IMR-90 (cell line): Measurements from ENCODE around the gene PITPNM3. TPM values are rescaled to one million over a fixed set of nuclear protein-coding genes. Genes with fewer than 3 reads are reported as not detected.

Experiments
- ATAC-seq: fragments of 200-7000 bp; cut with Tn5 transposase; 2 replicates; pipeline ENCODE4 v1.9.1; 2020; ENCODE audit warnings: low read depth, mild to moderate bottlenecking, moderate library complexity
- BruUV-seq: library from RNA; stranded (reverse); fragments of 400-500 nt; replicated peaks from 2 replicates; lab custom pipeline; 2021; lab: Mats Ljungman, UMichigan
- CTCF ChIA-PET: fragments of 300-600 bp; formaldehyde crosslinking; extraction: SDS; loops from one replicate; lab custom pipeline; 2021; ENCODE audit warnings: antibody characterized with exemption; lab: Yijun Ruan, JAX
- POLR2A ChIA-PET: fragments of 300-600 bp; sonication (Branson Sonifier 250); formaldehyde crosslinking; loops from one replicate; lab custom pipeline; 2022; ENCODE audit warnings: antibody characterized with exemption; ENCODE audit not compliant: unreplicated experiment; lab: Charles Lee
- DNase-seq: peaks from one replicate; pipeline ENCODE4 v3.0.0; 2013
- H2AFZ ChIP-seq: replicated peaks from 2 replicates; pipeline ENCODE3; 2013; ENCODE audit warnings: low read length, mild to moderate bottlenecking; ENCODE audit not compliant: poor library complexity
- H2AK5ac ChIP-seq: 2 replicates; pipeline ENCODE4 v1.6.1; 2013; ENCODE audit warnings: low read depth, low read length, inconsistent platforms
- H2AK9ac ChIP-seq: replicated peaks from 2 replicates; pipeline ENCODE3; 2013; ENCODE audit warnings: mild to moderate bottlenecking, low read depth, low read length, moderate library complexity; ENCODE audit not compliant: poor library complexity
- H2BK120ac ChIP-seq: 2 replicates; pipeline ENCODE4 v1.6.1; 2013; ENCODE audit warnings: low read depth, low read length, inconsistent platforms
- H2BK15ac ChIP-seq: 3 replicates; pipeline ENCODE4 v1.6.1; 2013; ENCODE audit warnings: low read depth, low read length, inconsistent platforms
- H2BK20ac ChIP-seq: 2 replicates; pipeline ENCODE4 v1.6.1; 2013; ENCODE audit warnings: low read depth, mild to moderate bottlenecking, inconsistent platforms, low read length, moderate library complexity
- H2BK5ac ChIP-seq: 2 replicates; pipeline ENCODE4 v1.6.1; 2013; ENCODE audit warnings: mild to moderate bottlenecking, low read depth, low read length, inconsistent platforms; ENCODE audit not compliant: poor library complexity, severe bottlenecking
- H3K14ac ChIP-seq: replicated peaks from 2 replicates; pipeline ENCODE4 v1.6.1; 2013; ENCODE audit warnings: low read depth, low read length, inconsistent platforms
- H3K18ac ChIP-seq: 2 replicates; pipeline ENCODE4 v1.6.1; 2013; ENCODE audit warnings: low read depth, low read length, control low read depth
- H3K23ac ChIP-seq: 2 replicates; pipeline ENCODE4 v1.6.1; 2013; ENCODE audit warnings: low read depth, low read length, inconsistent platforms
- H3K27ac ChIP-seq: 2 replicates; pipeline ENCODE4 v1.5.1; 2013; ENCODE audit warnings: mild to moderate bottlenecking, control low read depth, low read length; ENCODE audit not compliant: insufficient read depth
- H3K27me3 ChIP-seq: 2 replicates; pipeline ENCODE4 v1.6.1; 2013; ENCODE audit warnings: low read length; ENCODE audit not compliant: control insufficient read depth, insufficient read depth
- H3K36me3 ChIP-seq: 2 replicates; pipeline ENCODE4 v1.6.1; 2013; ENCODE audit warnings: low read length, mixed read lengths; ENCODE audit not compliant: control insufficient read depth, insufficient read depth
- H3K4ac ChIP-seq: 2 replicates; pipeline ENCODE4 v1.6.1; 2013; ENCODE audit warnings: low read depth, low read length, inconsistent platforms
- H3K4me1 ChIP-seq: 2 replicates; pipeline ENCODE4 v1.6.1; 2013; ENCODE audit warnings: low read length, mixed read lengths; ENCODE audit not compliant: control insufficient read depth, insufficient read depth
- H3K4me2 ChIP-seq: 2 replicates; pipeline ENCODE4 v1.6.1; 2013; ENCODE audit warnings: low read depth, mild to moderate bottlenecking, control low read depth, low read length, moderate library complexity
- H3K4me3 ChIP-seq: 2 replicates; pipeline ENCODE4 v1.5.1; 2013; ENCODE audit warnings: low read depth, mild to moderate bottlenecking, control low read depth, low read length, moderate library complexity; ENCODE audit not compliant: insufficient read depth
- H3K56ac ChIP-seq: 2 replicates; pipeline ENCODE4 v1.6.1; 2013; ENCODE audit warnings: low read length, inconsistent platforms; ENCODE audit not compliant: insufficient read depth; ENCODE audit errors: extremely low read depth
- H3K79me1 ChIP-seq, 2 experiments: 2 replicates each; pipeline ENCODE4 v1.6.1; 2013; ENCODE audit warnings: low read length in 2 of 2, inconsistent platforms in 1 of 2, low read depth in 1 of 2
- H3K9ac ChIP-seq: 2 replicates; pipeline ENCODE4 v1.6.1; 2013; ENCODE audit warnings: low read depth, low read length, control low read depth
- H3K9me1 ChIP-seq: 2 replicates; pipeline ENCODE4 v1.6.1; 2013; ENCODE audit warnings: low read length, inconsistent platforms; ENCODE audit not compliant: insufficient read depth
- H3K9me3 ChIP-seq: 2 replicates; pipeline ENCODE4 v1.6.1; 2013; ENCODE audit warnings: low read length; ENCODE audit not compliant: control insufficient read depth, insufficient read depth
- H4K20me1 ChIP-seq: 2 replicates; pipeline ENCODE4 v1.6.1; 2013; ENCODE audit warnings: low read length, inconsistent platforms; ENCODE audit not compliant: insufficient read depth
- H4K5ac ChIP-seq: 2 replicates; pipeline ENCODE4 v1.6.1; 2013; ENCODE audit warnings: mild to moderate bottlenecking, low read depth, low read length, control low read depth
- H4K8ac ChIP-seq, 2 experiments: 2 replicates each; pipeline ENCODE4 v1.6.1; 2013; ENCODE audit warnings: low read depth in 2 of 2, low read length in 2 of 2, control low read depth in 1 of 2, inconsistent platforms in 1 of 2
- H4K91ac ChIP-seq: 2 replicates; pipeline ENCODE4 v1.6.1; 2013; ENCODE audit warnings: low read depth, low read length, inconsistent platforms; ENCODE audit not compliant: insufficient read depth
- MAZ ChIP-seq: IDR thresholded peaks from 2 replicates; pipeline ENCODE4 v1.6.1; 2012; ENCODE audit warnings: low read depth, mild to moderate bottlenecking, low read length, improper control_type of control experiment, moderate library complexity, borderline replicate concordance
- NFE2L2 ChIP-seq: fragments of 150-350 bp; IDR thresholded peaks from 2 replicates; pipeline ENCODE4 v1.6.1; 2016; ENCODE audit warnings: low read depth, mild to moderate bottlenecking, low read length
- WGBS, 2 experiments: methylation state at CpG; one replicate each; pipeline versions ENCODE4 v1.1.5 to v1.1.7; 2013; ENCODE audit warnings: missing lambda C conversion rate in 2 of 2; ENCODE audit not compliant: insufficient read length in 1 of 2; ENCODE audit errors: extremely low coverage in 2 of 2; 5-methylcytosine and 5-hydroxymethylcytosine counted together
- dilution Hi-C: fragments of 300-500 bp; cut with HindIII; formaldehyde crosslinking; loops from one replicate; pipeline ENCODE4 v1.14.3; 2018; ENCODE audit warnings: low sequenced_read_pairs; ENCODE audit not compliant: unreplicated experiment
- in situ Hi-C: fragments of 300-500 bp; cut with MboI; formaldehyde crosslinking; loops from 3 replicates; pipeline ENCODE4 v1.14.3; 2019; ENCODE audit warnings: low sequenced_read_pairs, inconsistent platforms, mixed read lengths
- intact Hi-C: fragments of 100-400 bp; cut with micrococcal nuclease; formaldehyde crosslinking; loops from 2 replicates; pipeline ENCODE4 v1.10.0; 2022
- polyA plus RNA-seq, 3 experiments: library from polyadenylated mRNA; depleted of rRNA; stranded (reverse); fragments of >200 nt; gene quantifications; 2 replicates each; pipeline ENCODE4 v1.2.3, GENCODE V29; 2012; ENCODE audit warnings: low replicate concordance in 1 of 3
- total RNA-seq: library from RNA; depleted of rRNA; stranded (reverse); fragments of >200 nt; gene quantifications from 2 replicates; pipeline ENCODE4 v1.2.3, GENCODE V29; 2012
- TF ChIP-seq, protein P1 (sequence below): fragments of 150-350 bp; IDR thresholded peaks from 2 replicates; pipeline ENCODE4 v1.6.1; 2017; ENCODE audit warnings: mild to moderate bottlenecking, antibody characterized with exemption, low read length, low read depth

PITPNM3 gene
- total and polyA plus RNA-seq, 2 of the 4 experiments (the other 2 are of a cell fraction), result 0.54 to 1.7 TPM

GRCh38 chr17:6526362-6527152, 29.8 kb downstream of the PITPNM3 start (continued):
- TF ChIP-seq NFE2L2, result no peak

DNA sequence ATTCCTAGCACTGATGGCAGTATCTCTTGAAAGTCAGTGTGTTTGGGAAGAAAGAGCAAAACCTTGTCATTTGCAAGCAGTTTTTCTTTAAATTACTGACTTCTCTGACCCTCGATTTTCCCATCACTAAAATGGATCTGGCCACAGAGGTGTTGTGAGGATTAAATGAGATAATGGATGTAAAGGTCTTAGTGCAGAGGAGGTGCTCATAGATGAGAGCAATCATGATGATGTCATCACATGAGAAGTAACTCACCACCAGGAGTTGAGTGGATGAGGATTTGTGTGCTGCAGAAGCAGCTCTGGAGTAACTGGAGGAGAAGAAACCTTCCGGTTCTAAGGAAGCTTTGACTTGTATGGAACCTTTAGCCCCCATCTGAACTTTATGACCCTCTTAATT, 30.6 kb downstream of the PITPNM3 start:
- Histone ChIP-seq H3K56ac (no peak overlapping the region), H3K27me3 (no peaks in the 10 kb centered on the region), H4K8ac (no peak overlapping the region), H3K36me3 (no peaks in the 10 kb centered on the region), H3K23ac (no peak overlapping the region), H3K27ac (no peak overlapping the region), H3K9ac (no peak overlapping the region), H3K4ac (no peak overlapping the region), H2BK15ac (no peak overlapping the region), H2BK20ac (no peak overlapping the region), H4K20me1 (no peaks in the 10 kb centered on the region), H4K91ac (no peak overlapping the region), H3K9me1 (peaks cover 10% of the 10 kb centered on the region; the same call in 1 of the 2 replicates), H2AK5ac (no peak overlapping the region), H2BK120ac (no peak overlapping the region), H2AK9ac (no peak overlapping the region), H3K9me3 (no peaks in the 10 kb centered on the region), H3K18ac (no peak overlapping the region), H3K4me3 (no peak overlapping the region), H3K4me1 (peaks cover 2% of the 10 kb centered on the region; the same call in 1 of the 2 replicates), H2AFZ (no peak overlapping the region), H3K4me2 (no peak overlapping the region), H3K79me1 (no peaks in the 10 kb centered on the region), H4K5ac (no peak overlapping the region), H2BK5ac (no peak overlapping the region), H3K14ac (no peak overlapping the region)
- dilution Hi-C loops (no loop called here), in situ Hi-C loops (no loop called here), intact Hi-C loops (no loop called here)
- CTCF ChIA-PET, result no interaction called here
- DNase-seq (no peak), ATAC-seq (no peak)
- TF ChIP-seq, protein P1, sequence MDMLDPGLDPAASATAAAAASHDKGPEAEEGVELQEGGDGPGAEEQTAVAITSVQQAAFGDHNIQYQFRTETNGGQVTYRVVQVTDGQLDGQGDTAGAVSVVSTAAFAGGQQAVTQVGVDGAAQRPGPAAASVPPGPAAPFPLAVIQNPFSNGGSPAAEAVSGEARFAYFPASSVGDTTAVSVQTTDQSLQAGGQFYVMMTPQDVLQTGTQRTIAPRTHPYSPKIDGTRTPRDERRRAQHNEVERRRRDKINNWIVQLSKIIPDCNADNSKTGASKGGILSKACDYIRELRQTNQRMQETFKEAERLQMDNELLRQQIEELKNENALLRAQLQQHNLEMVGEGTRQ, result no peak
- TF ChIP-seq NFE2L2, result no peak
- no peak for TF ChIP-seq MAZ
- no TSS peak for BruUV-seq
- WGBS, 2 experiments, result no CpG with 5 or more reads among the region's 2 CpGs
- POLR2A ChIA-PET, result no interaction called here
